A549 (cell line): ENCODE results near the gene C14orf119. TPM values are rescaled to one million over a fixed set of nuclear protein-coding genes. Genes with fewer than 3 reads are reported as not detected.

Source experiments
- ATAC-seq, 2 experiments: fragments of 200-7000 bp in 1 of 2; fragments of >200 bp in 1 of 2; cut with Nextera tagmentation in 1 of 2; cut with Tn5 transposase in 1 of 2; 3 replicates each; pipeline versions ENCODE4 v1.8.0 to v1.9.1; 2018 to 2020; ENCODE audit warnings: mild to moderate bottlenecking in 1 of 2, moderate library complexity in 1 of 2
- CTCF ChIA-PET: fragments of 300-600 bp; sonication (Branson Sonifier 250); formaldehyde crosslinking; extraction: SDS; loops from one replicate; lab custom pipeline; 2021; ENCODE audit warnings: antibody characterized with exemption, inconsistent platforms; lab: Yijun Ruan, JAX
- POLR2A ChIA-PET: fragments of 350-600 bp; formaldehyde crosslinking; extraction: SDS; loops from one replicate; lab custom pipeline; 2021; ENCODE audit warnings: antibody characterized with exemption, inconsistent platforms; lab: Yijun Ruan, JAX
- DNase-seq, 2 experiments: peaks; one replicate each; pipeline versions ENCODE4 v3.0.0 to v3.0.0-alpha.2; 2011 to 2016; ENCODE audit warnings: low read depth in 1 of 2, low spot score in 1 of 2
- FAIRE-seq: peaks from 2 replicates; lab custom pipeline; 2011; peaks lifted over from hg19 to GRCh38; lab: Jason Lieb, UNC
- H3K27ac ChIP-seq, 2 experiments: fragments of >200 bp; sonication (Bioruptor Twin); formaldehyde crosslinking; 3 replicates each; pipeline ENCODE4 v1.5.1; 2016 to 2017
- H3K4me1 ChIP-seq: fragments of >200 bp; sonication (Bioruptor Twin); formaldehyde crosslinking; 3 replicates; pipeline ENCODE4 v1.6.1; 2016
- H3K4me2 ChIP-seq: fragments of >200 bp; sonication (Bioruptor Twin); formaldehyde crosslinking; 3 replicates; pipeline ENCODE4 v1.6.1; 2016
- H3K4me3 ChIP-seq: fragments of >200 bp; sonication (Bioruptor Twin); formaldehyde crosslinking; 3 replicates; pipeline ENCODE4 v1.5.1; 2016
- H3K9me3 ChIP-seq: fragments of >200 bp; sonication (Bioruptor Twin); formaldehyde crosslinking; 3 replicates; pipeline ENCODE4 v1.6.1; 2016
- EHF ChIP-seq: fragments of 250-450 bp; sonication (Bioruptor Pico); IDR thresholded peaks from 2 replicates; pipeline ENCODE4 v1.5.0; 2020; ENCODE audit warnings: mild to moderate bottlenecking
- EP300 ChIP-seq, 2 experiments: fragments of >200 bp; sonication (Bioruptor Twin); formaldehyde crosslinking; IDR thresholded peaks; 2 replicates in 1 of 2; 3 replicates in 1 of 2; pipeline ENCODE4 v1.6.1; 2016 to 2017
- GATA3 ChIP-seq: IDR thresholded peaks from 2 replicates; pipeline ENCODE4 v1.6.1; 2012; ENCODE audit warnings: borderline replicate concordance
- HDAC2 ChIP-seq: fragments of 200-600 bp; sonication (generic); IDR thresholded peaks from 2 replicates; pipeline ENCODE4 v1.6.1; 2016
- HEYL ChIP-seq: fragments of 250-450 bp; sonication (Bioruptor Pico); IDR thresholded peaks from 2 replicates; pipeline ENCODE4 v1.8.0; 2021; ENCODE audit warnings: mild to moderate bottlenecking, moderate library complexity
- HOXB13 ChIP-seq: fragments of 250-450 bp; sonication (Bioruptor Pico); IDR thresholded peaks from 2 replicates; pipeline ENCODE4 v1.5.0; 2020; ENCODE audit warnings: low read depth, mild to moderate bottlenecking, moderate library complexity
- JUN ChIP-seq, 2 experiments: fragments of >200 bp; sonication (Bioruptor Twin); formaldehyde crosslinking; IDR thresholded peaks; 2 replicates in 1 of 2; 3 replicates in 1 of 2; pipeline ENCODE4 v1.6.1; 2016 to 2017
- KDM1A ChIP-seq: fragments of 200-600 bp; sonication (generic); IDR thresholded peaks from 2 replicates; pipeline ENCODE4 v1.6.1; 2016; ENCODE audit warnings: low read depth, mild to moderate bottlenecking
- MAZ ChIP-seq: fragments of 150-350 bp; IDR thresholded peaks from 2 replicates; pipeline ENCODE4 v1.6.1; 2014; ENCODE audit warnings: antibody characterized with exemption, low read depth, low read length, borderline replicate concordance
- MYC ChIP-seq: IDR thresholded peaks from 2 replicates; pipeline ENCODE4 v1.6.1; 2012; ENCODE audit warnings: mild to moderate bottlenecking, inconsistent platforms, low read length, improper control_type of control experiment, borderline replicate concordance
- NPAS2 ChIP-seq: fragments of 250-450 bp; sonication (Bioruptor Pico); IDR thresholded peaks from 2 replicates; pipeline ENCODE4 v1.8.0; 2022; ENCODE audit warnings: mild to moderate bottlenecking, moderate library complexity, borderline replicate concordance
- NR3C1 ChIP-seq: fragments of >200 bp; sonication (Bioruptor Twin); formaldehyde crosslinking; IDR thresholded peaks from 3 replicates; pipeline ENCODE4 v1.6.1; 2017
- RARB ChIP-seq: fragments of 250-450 bp; sonication (Bioruptor Pico); IDR thresholded peaks from 2 replicates; pipeline ENCODE4 v1.8.0; 2021; ENCODE audit warnings: mild to moderate bottlenecking, moderate library complexity
- RFX5 ChIP-seq: fragments of 450-650 bp; IDR thresholded peaks from 2 replicates; pipeline ENCODE4 v1.7.1; 2014; ENCODE audit warnings: antibody characterized with exemption, mild to moderate bottlenecking, moderate library complexity
- RNF2 ChIP-seq: fragments of 200-600 bp; sonication (generic); IDR thresholded peaks from 2 replicates; pipeline ENCODE4 v1.6.1; 2016; ENCODE audit warnings: low read depth, mild to moderate bottlenecking, antibody characterized with exemption, moderate library complexity, borderline replicate concordance
- TFCP2L1 ChIP-seq: fragments of 250-450 bp; sonication (Bioruptor Pico); IDR thresholded peaks from 2 replicates; pipeline ENCODE4 v1.5.0; 2021; ENCODE audit warnings: mild to moderate bottlenecking
- TP53 ChIP-seq: fragments of 250-450 bp; sonication (Bioruptor Pico); IDR thresholded peaks from 2 replicates; pipeline ENCODE4 v1.5.0; 2021; ENCODE audit warnings: mild to moderate bottlenecking, moderate library complexity
- ZSCAN20 ChIP-seq: fragments of 250-450 bp; sonication (Bioruptor Pico); IDR thresholded peaks from 2 replicates; pipeline ENCODE4 v1.8.0; 2022; ENCODE audit warnings: mild to moderate bottlenecking, moderate library complexity
- WGBS: methylation state at CpG from one replicate; pipeline ENCODE4 v1.1.6; 2017; ENCODE audit errors: missing lambda C conversion rate; 5-methylcytosine and 5-hydroxymethylcytosine counted together
- polyA plus RNA-seq, 4 experiments: library from polyadenylated mRNA; depleted of rRNA in 3 of 4; stranded (reverse); fragments of >200 nt; fragmentation: RNase III in 1 of 4; extraction: RNeasy Plus Mini Kit Qiagen cat#74134 plus additional on column Dnase treatment in 1 of 4; gene quantifications; 2 replicates in 3 of 4; 3 replicates in 1 of 4; pipeline ENCODE4 v1.2.3, GENCODE V29; 2011 to 2017
- TF ChIP-seq, protein P1 (sequence below): fragments of 200-600 bp; sonication (generic); IDR thresholded peaks from 2 replicates; pipeline ENCODE4 v1.6.1; 2016; ENCODE audit warnings: antibody characterized with exemption, mild to moderate bottlenecking, moderate library complexity
- TF ChIP-seq, protein P2 (sequence below): fragments of >200 bp; sonication (Bioruptor Twin); formaldehyde crosslinking; IDR thresholded peaks from 3 replicates; pipeline ENCODE4 v1.6.1; 2016
- TF ChIP-seq, protein P3 (sequence below): fragments of >200 bp; sonication (Bioruptor Twin); formaldehyde crosslinking; IDR thresholded peaks from 3 replicates; pipeline ENCODE4 v1.5.1; 2016

The C14orf119 gene
- polyA plus RNA-seq, 2 of the 4 experiments (the other 2 are of a cell fraction): 82.5 to 102 TPM

DNA sequence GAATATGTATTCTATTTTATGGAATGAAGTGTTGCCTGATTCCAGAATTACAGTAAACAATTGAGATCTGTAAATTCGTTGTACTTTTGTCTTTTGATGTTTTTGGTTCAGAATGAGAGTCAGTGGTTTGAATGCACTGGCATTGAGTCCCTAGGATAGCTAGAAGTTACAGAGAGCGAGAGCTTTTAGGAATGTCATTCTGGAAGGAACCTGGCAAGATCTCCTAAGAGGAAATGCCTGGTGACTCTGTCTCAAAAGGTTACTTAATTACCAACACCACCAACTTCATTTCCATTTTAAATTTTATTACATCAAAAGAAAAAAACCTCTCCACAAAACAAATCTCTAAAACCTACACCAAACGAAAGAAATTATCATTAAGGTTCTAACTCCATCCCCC is 29.7 kb downstream of the C14orf119 start:
- ChIA-PET CTCF (interaction anchor here (0.9 to 24.2 kb wide), 4 partner anchors 54 to 255 kb away, joined by 3 to 848 read pairs (median 3); partner anchors contain the start of gene SLC7A8), POLR2A (no interaction called here)
- WGBS: 22% methylated on average over 3 of the region's 3 CpGs
- Histone ChIP-seq H3K4me3 (no peak overlapping the region), H3K4me1 (no peaks in the 10 kb centered on the region), H3K9me3 (no peaks in the 10 kb centered on the region), H3K27ac (no peak overlapping the region), H3K4me2 (no peak overlapping the region)
- DNase-seq (no peak), ATAC-seq (no peak)
- TF ChIP-seq EHF (CRISPR knock-in tag) (no peak), ZSCAN20 (CRISPR knock-in tag) (no peak)
- TF ChIP-seq, all 56 proteins: peak for 0
- FAIRE-seq: no peak

DNA sequence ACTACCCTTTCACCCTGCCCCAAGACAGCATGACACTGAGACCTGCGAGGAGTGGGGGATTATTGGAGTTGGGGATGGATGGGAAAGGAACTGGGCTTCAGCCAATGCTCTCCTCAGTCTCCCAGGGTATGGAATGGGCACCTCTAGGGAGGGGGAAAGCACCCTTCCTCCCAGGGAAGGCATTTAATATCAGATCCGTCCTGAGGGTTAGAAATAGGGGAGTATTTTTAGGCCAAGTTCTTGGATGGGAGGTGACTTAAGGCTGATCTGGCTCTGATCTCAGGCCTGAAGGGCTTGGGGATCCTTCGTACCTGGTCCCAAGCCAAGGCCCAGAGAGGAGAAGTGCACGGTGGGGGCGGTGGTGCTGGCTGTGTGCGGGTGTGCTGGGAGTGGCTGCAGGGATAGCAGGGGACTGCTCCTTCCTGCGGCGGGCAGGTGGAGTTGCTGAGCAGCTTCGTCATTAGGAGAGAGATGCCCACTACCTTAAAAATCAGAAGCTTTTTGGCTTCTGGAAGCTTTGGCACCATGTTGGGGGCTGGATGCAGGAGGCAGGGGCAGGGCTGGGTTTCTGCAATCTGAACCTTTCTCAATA is 30.7 kb downstream of the C14orf119 start:
- Histone ChIP-seq H3K4me1 (no peaks in the 10 kb centered on the region), H3K4me3 (no peak overlapping the region), H3K9me3 (no peaks in the 10 kb centered on the region), H3K27ac (no peak overlapping the region), H3K4me2 (no peak overlapping the region)
- TF ChIP-seq RNF2 (no peak), EP300 (IDR thresholded peaks at IDR 0.05) (no peak), MYC (no peak), HOXB13 (CRISPR knock-in tag) (no peak), HEYL (CRISPR knock-in tag) (no peak), MAZ (no peak), NR3C1 (no peak), GATA3 (no peak), JUN (IDR thresholded peaks at IDR 0.05) (no peak), TP53 (CRISPR knock-in tag) (no peak), KDM1A (no peak), RARB (CRISPR knock-in tag) (no peak), RFX5 (no peak), HDAC2 (no peak), NPAS2 (CRISPR knock-in tag) (no peak), TFCP2L1 (CRISPR knock-in tag) (no peak)
- TF ChIP-seq, protein P1, sequence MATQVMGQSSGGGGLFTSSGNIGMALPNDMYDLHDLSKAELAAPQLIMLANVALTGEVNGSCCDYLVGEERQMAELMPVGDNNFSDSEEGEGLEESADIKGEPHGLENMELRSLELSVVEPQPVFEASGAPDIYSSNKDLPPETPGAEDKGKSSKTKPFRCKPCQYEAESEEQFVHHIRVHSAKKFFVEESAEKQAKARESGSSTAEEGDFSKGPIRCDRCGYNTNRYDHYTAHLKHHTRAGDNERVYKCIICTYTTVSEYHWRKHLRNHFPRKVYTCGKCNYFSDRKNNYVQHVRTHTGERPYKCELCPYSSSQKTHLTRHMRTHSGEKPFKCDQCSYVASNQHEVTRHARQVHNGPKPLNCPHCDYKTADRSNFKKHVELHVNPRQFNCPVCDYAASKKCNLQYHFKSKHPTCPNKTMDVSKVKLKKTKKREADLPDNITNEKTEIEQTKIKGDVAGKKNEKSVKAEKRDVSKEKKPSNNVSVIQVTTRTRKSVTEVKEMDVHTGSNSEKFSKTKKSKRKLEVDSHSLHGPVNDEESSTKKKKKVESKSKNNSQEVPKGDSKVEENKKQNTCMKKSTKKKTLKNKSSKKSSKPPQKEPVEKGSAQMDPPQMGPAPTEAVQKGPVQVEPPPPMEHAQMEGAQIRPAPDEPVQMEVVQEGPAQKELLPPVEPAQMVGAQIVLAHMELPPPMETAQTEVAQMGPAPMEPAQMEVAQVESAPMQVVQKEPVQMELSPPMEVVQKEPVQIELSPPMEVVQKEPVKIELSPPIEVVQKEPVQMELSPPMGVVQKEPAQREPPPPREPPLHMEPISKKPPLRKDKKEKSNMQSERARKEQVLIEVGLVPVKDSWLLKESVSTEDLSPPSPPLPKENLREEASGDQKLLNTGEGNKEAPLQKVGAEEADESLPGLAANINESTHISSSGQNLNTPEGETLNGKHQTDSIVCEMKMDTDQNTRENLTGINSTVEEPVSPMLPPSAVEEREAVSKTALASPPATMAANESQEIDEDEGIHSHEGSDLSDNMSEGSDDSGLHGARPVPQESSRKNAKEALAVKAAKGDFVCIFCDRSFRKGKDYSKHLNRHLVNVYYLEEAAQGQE: no peak
- TF ChIP-seq, protein P2, sequence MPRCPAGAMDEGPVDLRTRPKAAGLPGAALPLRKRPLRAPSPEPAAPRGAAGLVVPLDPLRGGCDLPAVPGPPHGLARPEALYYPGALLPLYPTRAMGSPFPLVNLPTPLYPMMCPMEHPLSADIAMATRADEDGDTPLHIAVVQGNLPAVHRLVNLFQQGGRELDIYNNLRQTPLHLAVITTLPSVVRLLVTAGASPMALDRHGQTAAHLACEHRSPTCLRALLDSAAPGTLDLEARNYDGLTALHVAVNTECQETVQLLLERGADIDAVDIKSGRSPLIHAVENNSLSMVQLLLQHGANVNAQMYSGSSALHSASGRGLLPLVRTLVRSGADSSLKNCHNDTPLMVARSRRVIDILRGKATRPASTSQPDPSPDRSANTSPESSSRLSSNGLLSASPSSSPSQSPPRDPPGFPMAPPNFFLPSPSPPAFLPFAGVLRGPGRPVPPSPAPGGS: no peak
- TF ChIP-seq, protein P3, sequence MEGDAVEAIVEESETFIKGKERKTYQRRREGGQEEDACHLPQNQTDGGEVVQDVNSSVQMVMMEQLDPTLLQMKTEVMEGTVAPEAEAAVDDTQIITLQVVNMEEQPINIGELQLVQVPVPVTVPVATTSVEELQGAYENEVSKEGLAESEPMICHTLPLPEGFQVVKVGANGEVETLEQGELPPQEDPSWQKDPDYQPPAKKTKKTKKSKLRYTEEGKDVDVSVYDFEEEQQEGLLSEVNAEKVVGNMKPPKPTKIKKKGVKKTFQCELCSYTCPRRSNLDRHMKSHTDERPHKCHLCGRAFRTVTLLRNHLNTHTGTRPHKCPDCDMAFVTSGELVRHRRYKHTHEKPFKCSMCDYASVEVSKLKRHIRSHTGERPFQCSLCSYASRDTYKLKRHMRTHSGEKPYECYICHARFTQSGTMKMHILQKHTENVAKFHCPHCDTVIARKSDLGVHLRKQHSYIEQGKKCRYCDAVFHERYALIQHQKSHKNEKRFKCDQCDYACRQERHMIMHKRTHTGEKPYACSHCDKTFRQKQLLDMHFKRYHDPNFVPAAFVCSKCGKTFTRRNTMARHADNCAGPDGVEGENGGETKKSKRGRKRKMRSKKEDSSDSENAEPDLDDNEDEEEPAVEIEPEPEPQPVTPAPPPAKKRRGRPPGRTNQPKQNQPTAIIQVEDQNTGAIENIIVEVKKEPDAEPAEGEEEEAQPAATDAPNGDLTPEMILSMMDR: no peak
- CTCF ChIA-PET: interaction anchor here (0.7 to 24.2 kb wide), 5 partner anchors 17 to 58 kb away, joined by 3 to 848 read pairs (median 3); partner anchors contain the start of gene SLC7A8
- no peak for ATAC-seq
- no peak for DNase-seq
- 75% methylated on average over 9 of the region's 9 CpGs for WGBS
- FAIRE-seq: no peak
- POLR2A ChIA-PET: no interaction called here
